Endothelial cell (in vitro differentiated cells): ENCODE measurements around the gene LDAH. TPM values are rescaled to one million over a fixed set of nuclear protein-coding genes. Genes with fewer than 3 reads are reported as not detected.

Source experiments
- DNase-seq: peaks from one replicate; pipeline ENCODE4 v3.0.0; 2021; ENCODE audit warnings: low spot score
- H3K27ac Mint-ChIP-seq: one replicate; pipeline ENCODE4 v1.8.0; 2021; ENCODE audit warnings: mixed read lengths, inconsistent platforms; ENCODE audit not compliant: unreplicated experiment
- H3K27me3 Mint-ChIP-seq: one replicate; pipeline ENCODE4 v1.8.0; 2021; ENCODE audit warnings: mild to moderate bottlenecking, moderate library complexity, mixed read lengths, inconsistent platforms; ENCODE audit not compliant: unreplicated experiment
- H3K36me3 Mint-ChIP-seq: one replicate; pipeline ENCODE4 v1.8.0; 2021; ENCODE audit warnings: mild to moderate bottlenecking, low read depth, mixed read lengths, inconsistent platforms; ENCODE audit not compliant: unreplicated experiment
- H3K4me1 Mint-ChIP-seq: one replicate; pipeline ENCODE4 v1.8.0; 2021; ENCODE audit warnings: mild to moderate bottlenecking, mixed read lengths, inconsistent platforms; ENCODE audit not compliant: unreplicated experiment
- H3K4me3 Mint-ChIP-seq: one replicate; pipeline ENCODE4 v1.8.0; 2021; ENCODE audit warnings: mild to moderate bottlenecking, mixed read lengths, inconsistent platforms; ENCODE audit not compliant: unreplicated experiment
- H3K9me3 Mint-ChIP-seq: one replicate; pipeline ENCODE4 v1.8.0; 2021; ENCODE audit warnings: mixed read lengths, inconsistent platforms; ENCODE audit not compliant: unreplicated experiment
- CTCF ChIP-seq: fragments of 200-600 bp; sonication (generic); IDR thresholded peaks from one replicate; pipeline ENCODE4 v1.5.0; 2021; ENCODE audit warnings: antibody characterized with exemption; ENCODE audit not compliant: unreplicated experiment
- total RNA-seq: library from RNA; stranded (reverse); fragmentation: NEBNext Ultra II Directional; extraction: Animal tissue kit (Norgen Biotek cat#: 25700); gene quantifications from one replicate; pipeline ENCODE4 v1.2.1, GENCODE V29; 2021; ENCODE audit not compliant: unreplicated experiment

The LDAH gene
- total RNA-seq, 1 donor from 2014 or later, result 21.9 TPM

GRCh38 chr2:20652673-20653575 is 170.0 kb downstream of the LDAH start:
- DNase-seq, result no peak
- no peak for TF ChIP-seq CTCF
- no peak overlapping the region for H3K4me3 Mint-ChIP-seq
- H3K27me3 Mint-ChIP-seq, result peaks cover 21% of the 10 kb centered on the region
- peaks cover 17% of the 10 kb centered on the region for H3K36me3 Mint-ChIP-seq
- H3K27ac Mint-ChIP-seq, result no peak overlapping the region
- H3K4me1 Mint-ChIP-seq, result peaks cover 47% of the 10 kb centered on the region
- no peaks in the 10 kb centered on the region for H3K9me3 Mint-ChIP-seq

DNA sequence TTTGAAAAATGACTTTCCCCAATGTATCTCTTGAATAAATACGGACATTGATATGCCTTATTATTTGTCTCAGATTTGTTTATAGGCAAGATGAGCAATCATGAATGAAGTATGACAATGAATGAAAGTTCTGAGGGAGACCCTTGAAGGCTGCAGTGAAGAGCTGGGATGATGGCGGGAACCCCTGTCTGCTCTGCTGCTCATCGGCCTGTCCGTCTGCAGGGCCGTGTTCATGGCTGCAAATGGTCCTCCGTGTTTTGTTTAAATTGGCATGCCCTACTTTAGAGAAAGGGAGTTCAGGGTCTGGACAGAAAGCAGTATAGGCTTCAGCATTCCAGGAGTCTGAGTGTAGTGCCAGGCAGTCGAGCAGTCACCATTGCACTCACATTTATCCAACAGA is 170.8 kb downstream of the LDAH start:
- no peaks in the 10 kb centered on the region for H3K9me3 Mint-ChIP-seq
- H3K36me3 Mint-ChIP-seq, result peaks cover 17% of the 10 kb centered on the region
- H3K27me3 Mint-ChIP-seq, result peaks cover 21% of the 10 kb centered on the region
- no peak for TF ChIP-seq CTCF
- H3K4me1 Mint-ChIP-seq, result peaks cover 45% of the 10 kb centered on the region
- no peak for DNase-seq
- peak overlapping the region; percentile 86 for H3K4me3 Mint-ChIP-seq
- H3K27ac Mint-ChIP-seq, result no peak overlapping the region

- peaks cover 21% of the 10 kb centered on the region for H3K27me3 Mint-ChIP-seq
Measured at GRCh38 chr2:20651731-20652099, 171.2 kb downstream of the LDAH start.

DNA sequence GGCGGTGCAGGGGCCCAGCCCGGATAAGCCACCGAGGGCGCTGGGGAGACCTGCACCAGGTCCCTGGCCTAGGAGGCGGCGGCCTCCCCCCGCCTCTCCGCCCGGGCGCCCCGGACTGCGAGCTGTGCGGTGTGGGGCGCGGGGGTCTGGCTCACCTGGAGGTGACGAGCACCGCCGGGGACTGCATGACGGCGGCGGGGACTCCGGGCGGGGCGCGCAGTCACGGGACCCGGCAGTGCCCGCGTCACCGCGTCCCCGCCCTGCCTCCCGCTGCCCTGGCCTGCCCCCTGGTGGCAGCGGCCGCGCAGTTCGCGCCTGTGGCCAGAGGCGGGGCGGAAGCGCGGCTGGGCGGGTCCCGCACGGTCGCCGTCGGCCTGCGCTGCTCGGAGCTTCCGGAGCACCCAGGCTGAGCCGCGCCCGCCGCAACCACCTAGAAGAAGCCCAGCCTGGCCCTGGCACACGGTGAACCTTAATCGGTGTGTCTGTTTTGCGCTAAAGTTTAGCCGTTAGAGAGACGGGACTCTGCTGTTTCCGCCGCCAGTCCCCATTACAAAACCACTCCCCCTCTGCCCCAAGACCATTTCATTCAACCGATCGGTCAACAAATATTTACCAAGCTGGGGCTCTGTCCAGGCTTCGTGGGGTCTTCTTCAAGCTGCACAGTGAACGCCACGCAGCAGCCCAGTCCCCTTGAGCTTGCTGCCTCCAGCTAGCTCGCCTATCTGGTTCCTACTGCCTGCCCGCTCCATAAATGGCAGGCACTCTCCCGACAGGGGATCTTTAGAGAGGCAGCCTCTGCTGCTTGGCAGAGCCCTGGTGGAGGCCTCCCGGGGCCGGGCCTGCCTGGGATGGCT is 171.8 kb downstream of the LDAH start, which contains the start of gene HS1BP3:
Gene HS1BP3 (minus strand): TSS at position 222 of the 854 bp plus-strand sequence. CDS start 35 bp downstream, at position 187.
- Mint-ChIP-seq H3K9me3 (no peaks in the 10 kb centered on the region), H3K4me1 (peaks cover 41% of the 10 kb centered on the region), H3K4me3 (peak within 1 kb of the TSS; percentile 95), H3K27ac (peak within 1 kb of the TSS; percentile 96), H3K27me3 (peaks cover 21% of the 10 kb centered on the region), H3K36me3 (peaks cover 17% of the 10 kb centered on the region)
- peak; percentile 94 for DNase-seq
- peak; percentile 98 for TF ChIP-seq CTCF

More at GRCh38 chr2:20651731-20652099, 171.2 kb downstream of the LDAH start:
- Mint-ChIP-seq H3K4me3 (peak overlapping the region; percentile 95), H3K27ac (no peak overlapping the region), H3K9me3 (no peaks in the 10 kb centered on the region), H3K36me3 (peaks cover 17% of the 10 kb centered on the region), H3K4me1 (peaks cover 43% of the 10 kb centered on the region)
- no peak for DNase-seq
- TF ChIP-seq CTCF, result no peak
